Measurements from ENCODE around the gene TK2.

- no peak for TF ChIP-seq POLR2A (IDR thresholded peaks at IDR 0.05)
- TF ChIP-seq, protein P1, sequence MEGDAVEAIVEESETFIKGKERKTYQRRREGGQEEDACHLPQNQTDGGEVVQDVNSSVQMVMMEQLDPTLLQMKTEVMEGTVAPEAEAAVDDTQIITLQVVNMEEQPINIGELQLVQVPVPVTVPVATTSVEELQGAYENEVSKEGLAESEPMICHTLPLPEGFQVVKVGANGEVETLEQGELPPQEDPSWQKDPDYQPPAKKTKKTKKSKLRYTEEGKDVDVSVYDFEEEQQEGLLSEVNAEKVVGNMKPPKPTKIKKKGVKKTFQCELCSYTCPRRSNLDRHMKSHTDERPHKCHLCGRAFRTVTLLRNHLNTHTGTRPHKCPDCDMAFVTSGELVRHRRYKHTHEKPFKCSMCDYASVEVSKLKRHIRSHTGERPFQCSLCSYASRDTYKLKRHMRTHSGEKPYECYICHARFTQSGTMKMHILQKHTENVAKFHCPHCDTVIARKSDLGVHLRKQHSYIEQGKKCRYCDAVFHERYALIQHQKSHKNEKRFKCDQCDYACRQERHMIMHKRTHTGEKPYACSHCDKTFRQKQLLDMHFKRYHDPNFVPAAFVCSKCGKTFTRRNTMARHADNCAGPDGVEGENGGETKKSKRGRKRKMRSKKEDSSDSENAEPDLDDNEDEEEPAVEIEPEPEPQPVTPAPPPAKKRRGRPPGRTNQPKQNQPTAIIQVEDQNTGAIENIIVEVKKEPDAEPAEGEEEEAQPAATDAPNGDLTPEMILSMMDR (IDR thresholded peaks at IDR 0.05) = no peak
- TF ChIP-seq POLR2AphosphoS5 (IDR thresholded peaks at IDR 0.05) = no peak
- no peak for TF ChIP-seq EP300 (IDR thresholded peaks at IDR 0.05; ENCODE audit: low read depth)
These were observed 40.3 kb downstream of the TK2 start for GRCh38 chr16:66509576-66509975.

Measured in transverse colon (tissue), 4 donors.